HTR-8/SVneo (cell line): Measurements from ENCODE around the gene UAP1L1.
"Not testable (repeated sequence)": the region's sequence is repeated elsewhere in the genome, so short reads cannot be mapped to it uniquely, and the experiment has no call there.

Source experiments
- DNase-seq: peaks from one replicate; pipeline ENCODE4 v3.0.0; 2011; ENCODE audit warnings: low spot score, mixed read lengths; ENCODE audit not compliant: insufficient read length
- FAIRE-seq: peaks from 2 replicates; lab custom pipeline; 2011; peaks lifted over from hg19 to GRCh38; lab: Jason Lieb, UNC

UAP1L1 gene

GRCh38 chr9:137055385-137056364 lies 21.6 kb upstream of the UAP1L1 start:
- FAIRE-seq: no peak
- DNase-seq: no peak

GRCh38 chr9:137056739-137057415 lies 20.4 kb upstream of the UAP1L1 start:
- FAIRE-seq (no peak), DNase-seq (no peak)

- no peak for DNase-seq
- no peak for FAIRE-seq
Measured at GRCh38 chr9:137057545-137057944, 19.8 kb upstream of the UAP1L1 start.

GRCh38 chr9:137058521-137059234 lies 18.6 kb upstream of the UAP1L1 start:
- DNase-seq: no peak
- FAIRE-seq: no peak

GRCh38 chr9:137062384-137062783 lies 14.9 kb upstream of the UAP1L1 start:
- FAIRE-seq (no peak), DNase-seq (no peak)

GRCh38 chr9:137062798-137063197 lies 14.5 kb upstream of the UAP1L1 start:
- not testable (repeated sequence) for FAIRE-seq, DNase-seq

GRCh38 chr9:137063311-137064026 lies 13.8 kb upstream of the UAP1L1 start:
- FAIRE-seq (no peak), DNase-seq (no peak)

- peak; percentile 79 for FAIRE-seq
- DNase-seq: no peak
Measured at GRCh38 chr9:137064027-137064879, 13.1 kb upstream of the UAP1L1 start.

- no peak for DNase-seq
- FAIRE-seq: no peak
Measured at GRCh38 chr9:137064880-137065164, 12.5 kb upstream of the UAP1L1 start.

GRCh38 chr9:137065336-137065967 lies 11.9 kb upstream of the UAP1L1 start:
- DNase-seq (no peak), FAIRE-seq (no peak)

- no peak for FAIRE-seq
- no peak for DNase-seq
Measured at GRCh38 chr9:137066096-137066861, 11.0 kb upstream of the UAP1L1 start.

- DNase-seq (peak; percentile 73), FAIRE-seq (no peak)
Measured at GRCh38 chr9:137067860-137068538, 9.3 kb upstream of the UAP1L1 start.

- FAIRE-seq (no peak), DNase-seq (no peak)
Measured at GRCh38 chr9:137068539-137069507, 8.5 kb upstream of the UAP1L1 start.

GRCh38 chr9:137069508-137070091 lies 7.7 kb upstream of the UAP1L1 start:
- FAIRE-seq (no peak), DNase-seq (no peak)

- DNase-seq (peak; percentile 90), FAIRE-seq (no peak)
Measured at GRCh38 chr9:137070201-137070905, 7.0 kb upstream of the UAP1L1 start, which contains the start of gene SAPCD2. Gene SAPCD2 (minus strand): TSS chr9:137070557. CDS start chr9:137070460, 97 bp downstream.
